Fibroblast of pulmonary artery (primary cell): ENCODE results near the gene POFUT2.

Source experiments
- DNase-seq: peaks from one replicate; pipeline ENCODE4 v3.0.0-alpha.2; 2010; ENCODE audit warnings: low read depth
- H3K4me3 ChIP-seq: replicated peaks from 2 replicates; pipeline ENCODE4 v1.5.1; 2011; ENCODE audit warnings: low read depth, mild to moderate bottlenecking, control low read depth, low read length, moderate library complexity
- CTCF ChIP-seq: IDR thresholded peaks from 2 replicates; pipeline ENCODE4 v1.5.1; 2011; ENCODE audit warnings: mild to moderate bottlenecking, control low read depth, low read length, inconsistent platforms; ENCODE audit errors: missing control alignments

The POFUT2 gene

GRCh38 chr21:45262616-45263015 lies 25.1 kb downstream of the POFUT2 start:
- DNase-seq, result no peak
- H3K4me3 ChIP-seq, result no peak overlapping the region
- TF ChIP-seq CTCF, result no peak

- TF ChIP-seq CTCF, result no peak
- no peak for DNase-seq
Measured at GRCh38 chr21:45262041-45262581, 25.6 kb downstream of the POFUT2 start.

GRCh38 chr21:45261093-45261492 lies 26.6 kb downstream of the POFUT2 start:
- no peak for DNase-seq
- no peak for TF ChIP-seq CTCF
- H3K4me3 ChIP-seq, result no peak overlapping the region

More at GRCh38 chr21:45262041-45262581, 25.6 kb downstream of the POFUT2 start:
- H3K4me3 ChIP-seq, result no peak overlapping the region

GRCh38 chr21:45260191-45260825 lies 27.4 kb downstream of the POFUT2 start:
- no peak for TF ChIP-seq CTCF
- DNase-seq, result no peak
- H3K4me3 ChIP-seq, result no peak overlapping the region

- DNase-seq, result no peak
- H3K4me3 ChIP-seq, result no peak overlapping the region
- TF ChIP-seq CTCF, result no peak
Measured at GRCh38 chr21:45259206-45259840, 28.4 kb downstream of the POFUT2 start.

GRCh38 chr21:45258466-45258865 lies 29.2 kb downstream of the POFUT2 start:
- DNase-seq, result no peak
- H3K4me3 ChIP-seq, result no peak overlapping the region
- no peak for TF ChIP-seq CTCF
